H1 (cell line): ENCODE measurements around the gene CD96. TPM values are rescaled to one million over a fixed set of nuclear protein-coding genes. Genes with fewer than 3 reads are reported as not detected.

Experiments used
- CTCF ChIA-PET: fragments of 300-600 bp; sonication (Branson Sonifier 250); formaldehyde crosslinking; loops from one replicate; lab custom pipeline; 2021; ENCODE audit not compliant: partially characterized antibody; lab: Charles Lee
- POLR2A ChIA-PET: fragments of 300-600 bp; sonication (Branson Sonifier 250); formaldehyde crosslinking; loops from one replicate; lab custom pipeline; 2021; ENCODE audit warnings: inconsistent platforms; ENCODE audit not compliant: partially characterized antibody; lab: Charles Lee
- DNase-seq, 2 experiments: peaks; one replicate each; pipeline versions ENCODE4 v3.0.0 to v3.0.0-alpha.2; 2010 to 2022; ENCODE audit warnings: low spot score in 2 of 2, low read depth in 1 of 2, mixed read lengths in 1 of 2
- FAIRE-seq: peaks from 2 replicates; lab custom pipeline; 2011; peaks lifted over from hg19 to GRCh38; lab: Jason Lieb, UNC
- H2AFZ ChIP-seq: 2 replicates; pipeline ENCODE4 v1.8.1; 2012; ENCODE audit warnings: low read length, inconsistent platforms
- H2AK5ac ChIP-seq: 2 replicates; pipeline ENCODE4 v1.6.1; 2013; ENCODE audit warnings: low read depth, low read length
- H2BK120ac ChIP-seq: replicated peaks from 2 replicates; pipeline ENCODE3; 2013; ENCODE audit warnings: low read depth, low read length, inconsistent platforms
- H2BK12ac ChIP-seq: 2 replicates; pipeline ENCODE4 v1.6.1; 2013; ENCODE audit warnings: low read depth, low read length
- H2BK15ac ChIP-seq: 2 replicates; pipeline ENCODE4 v1.6.1; 2013; ENCODE audit warnings: low read length
- H2BK20ac ChIP-seq: 2 replicates; pipeline ENCODE4 v1.6.1; 2013; ENCODE audit warnings: low read length
- H2BK5ac ChIP-seq: 2 replicates; pipeline ENCODE4 v1.6.1; 2013; ENCODE audit warnings: low read depth, low read length
- H3K14ac ChIP-seq: 2 replicates; pipeline ENCODE4 v1.6.1; 2013; ENCODE audit warnings: inconsistent platforms; ENCODE audit not compliant: insufficient read length
- H3K18ac ChIP-seq: 2 replicates; pipeline ENCODE4 v1.6.1; 2013; ENCODE audit warnings: low read length; ENCODE audit errors: extremely low read depth
- H3K23ac ChIP-seq: 2 replicates; pipeline ENCODE4 v1.6.1; 2013; ENCODE audit warnings: inconsistent platforms; ENCODE audit not compliant: insufficient read length
- H3K23me2 ChIP-seq: 2 replicates; pipeline ENCODE4 v1.6.1; 2013; ENCODE audit warnings: low read depth, low read length
- H3K27ac ChIP-seq: 2 replicates; pipeline ENCODE4 v1.6.1; 2011; ENCODE audit warnings: low read depth, low read length, inconsistent platforms
- H3K27me3 ChIP-seq, 4 experiments: replicated peaks in 1 of 4; 1 replicate in 1 of 4; 2 replicates in 3 of 4; pipeline versions ENCODE4 v1.6.1 to v1.8.1; 2011 to 2013; ENCODE audit warnings: low read length in 3 of 4, mild to moderate bottlenecking in 3 of 4, inconsistent platforms in 2 of 4, mixed read lengths in 2 of 4, moderate library complexity in 1 of 4; ENCODE audit not compliant: control insufficient read depth in 3 of 4, insufficient read depth in 3 of 4; ENCODE audit errors: extremely low read depth in 1 of 4
- H3K36me3 ChIP-seq, 4 experiments: 2 replicates each; pipeline versions ENCODE4 v1.6.1 to v1.8.1; 2011 to 2013; ENCODE audit warnings: mild to moderate bottlenecking in 4 of 4, low read length in 3 of 4, moderate library complexity in 2 of 4, control low read depth in 1 of 4, inconsistent platforms in 1 of 4; ENCODE audit not compliant: insufficient read depth in 4 of 4, control insufficient read depth in 2 of 4
- H3K4ac ChIP-seq: replicated peaks from 2 replicates; pipeline ENCODE3; 2013; ENCODE audit warnings: low read length, low read depth, mixed read lengths, inconsistent platforms; ENCODE audit not compliant: insufficient read length
- H3K4me1 ChIP-seq, 4 experiments: replicated peaks in 1 of 4; 1 replicate in 1 of 4; 2 replicates in 3 of 4; pipeline versions ENCODE4 v1.6.1 to v1.8.1; 2011 to 2013; ENCODE audit warnings: low read length in 3 of 4, inconsistent platforms in 2 of 4, mixed read lengths in 1 of 4; ENCODE audit not compliant: insufficient read depth in 4 of 4, control insufficient read depth in 3 of 4
- H3K4me2 ChIP-seq, 2 experiments: 2 replicates each; pipeline versions ENCODE4 v1.6.1 to v1.8.1; 2011 to 2013; ENCODE audit warnings: low read depth in 2 of 2, low read length in 2 of 2, control low read depth in 1 of 2, inconsistent platforms in 1 of 2, mild to moderate bottlenecking in 1 of 2; ENCODE audit not compliant: insufficient read depth in 1 of 2
- H3K4me3 ChIP-seq, 4 experiments: fragments of 200-600, 300-600 bp in 1 of 4; sonication (generic), shearing (Covaris generic), sonication (Bioruptor Twin) in 1 of 4; 2 replicates each; pipeline versions ENCODE4 v1.5.1 to v1.8.1; 2011 to 2016; ENCODE audit warnings: low read length in 4 of 4, low read depth in 3 of 4, control low read depth in 2 of 4, inconsistent platforms in 2 of 4, mild to moderate bottlenecking in 2 of 4, mixed read lengths in 1 of 4, moderate library complexity in 1 of 4; ENCODE audit not compliant: insufficient read depth in 2 of 4; ENCODE audit errors: extremely low read depth in 1 of 4
- H3K56ac ChIP-seq: replicated peaks from 2 replicates; pipeline ENCODE3; 2013; ENCODE audit warnings: low read depth, mild to moderate bottlenecking, mixed read lengths, low read length, inconsistent platforms; ENCODE audit not compliant: insufficient read length
- H3K79me1 ChIP-seq: 2 replicates; pipeline ENCODE4 v1.6.1; 2013; ENCODE audit warnings: low read depth, low read length, control low read depth
- H3K79me2 ChIP-seq, 2 experiments: 2 replicates each; pipeline versions ENCODE4 v1.6.1 to v1.8.1; 2012 to 2013; ENCODE audit warnings: low read length in 2 of 2, mild to moderate bottlenecking in 2 of 2, inconsistent platforms in 1 of 2; ENCODE audit not compliant: insufficient read depth in 2 of 2, control insufficient read depth in 1 of 2
- H3K9ac ChIP-seq, 4 experiments: replicated peaks in 1 of 4; 1 replicate in 1 of 4; 2 replicates in 3 of 4; pipeline versions ENCODE4 v1.6.1 to v1.8.1; 2011 to 2013; ENCODE audit warnings: low read depth in 3 of 4, low read length in 3 of 4, control low read depth in 2 of 4, mild to moderate bottlenecking in 2 of 4, moderate library complexity in 2 of 4, inconsistent platforms in 1 of 4; ENCODE audit errors: extremely low read depth in 1 of 4
- H3K9me3 ChIP-seq, 2 experiments: 2 replicates each; pipeline versions ENCODE4 v1.6.1 to v1.8.1; 2012 to 2013; ENCODE audit warnings: mild to moderate bottlenecking in 2 of 2, moderate library complexity in 2 of 2, control low read depth in 1 of 2, inconsistent platforms in 1 of 2, low read depth in 1 of 2, low read length in 1 of 2, mixed read lengths in 1 of 2; ENCODE audit not compliant: insufficient read depth in 2 of 2
- H4K20me1 ChIP-seq, 2 experiments: replicated peaks in 1 of 2; 2 replicates each; pipeline versions ENCODE3 to v1.8.1; 2011 to 2013; ENCODE audit warnings: inconsistent platforms in 2 of 2, low read length in 2 of 2, mild to moderate bottlenecking in 1 of 2; ENCODE audit not compliant: insufficient read depth in 2 of 2, control insufficient read depth in 1 of 2
- H4K5ac ChIP-seq: 2 replicates; pipeline ENCODE4 v1.6.1; 2013; ENCODE audit warnings: low read length, low read depth, mixed read lengths, inconsistent platforms; ENCODE audit not compliant: insufficient read length
- H4K8ac ChIP-seq: 2 replicates; pipeline ENCODE4 v1.8.0; 2013; ENCODE audit warnings: mild to moderate bottlenecking, moderate library complexity, low read length, inconsistent platforms; ENCODE audit not compliant: insufficient read depth; ENCODE audit errors: extremely low read depth
- H4K91ac ChIP-seq: replicated peaks from 2 replicates; pipeline ENCODE3; 2013; ENCODE audit warnings: low read length, mixed read lengths, inconsistent platforms; ENCODE audit not compliant: insufficient read length
- WGBS, 2 experiments: shearing (Covaris generic) in 1 of 2; methylation state at CpG; one replicate each; pipeline versions ENCODE4 v1.1.6 to v1.1.7; 2013 to 2015; ENCODE audit warnings: low lambda C conversion rate in 2 of 2, mixed read lengths in 2 of 2, inconsistent platforms in 1 of 2, low coverage in 1 of 2, missing lambda C conversion rate in 1 of 2; ENCODE audit not compliant: insufficient replicate concordance in 2 of 2, insufficient coverage in 1 of 2, insufficient read length in 1 of 2; ENCODE audit errors: extremely low coverage in 1 of 2, missing lambda C conversion rate in 1 of 2; 5-methylcytosine and 5-hydroxymethylcytosine counted together
- polyA plus RNA-seq, 7 experiments: library from polyadenylated mRNA; depleted of rRNA in 3 of 7; stranded (reverse) in 5 of 7; unstranded in 2 of 7; fragments of >200 nt in 5 of 7; fragments of 200-250 nt in 2 of 7; gene quantifications; 1 replicate in 5 of 7; 2 replicates in 1 of 7; 4 replicates in 1 of 7; pipeline versions ENCODE4 v1.2.1 to v1.2.3, GENCODE V29; 2011 to 2013; ENCODE audit warnings: missing spikeins in 2 of 7, mixed read lengths in 2 of 7
- total RNA-seq: library from RNA; stranded (reverse); fragmentation: NEBNext Ultra II Directional; extraction: Animal tissue kit (Norgen Biotek cat#: 25700); gene quantifications from 2 replicates; pipeline ENCODE4 v1.2.1, GENCODE V29; 2021

The CD96 gene
- total and polyA plus RNA-seq, 2 of the 8 experiments (the other 6 are each of a cell fraction or from before 2014, with no cell fraction given) = not detected

DNA sequence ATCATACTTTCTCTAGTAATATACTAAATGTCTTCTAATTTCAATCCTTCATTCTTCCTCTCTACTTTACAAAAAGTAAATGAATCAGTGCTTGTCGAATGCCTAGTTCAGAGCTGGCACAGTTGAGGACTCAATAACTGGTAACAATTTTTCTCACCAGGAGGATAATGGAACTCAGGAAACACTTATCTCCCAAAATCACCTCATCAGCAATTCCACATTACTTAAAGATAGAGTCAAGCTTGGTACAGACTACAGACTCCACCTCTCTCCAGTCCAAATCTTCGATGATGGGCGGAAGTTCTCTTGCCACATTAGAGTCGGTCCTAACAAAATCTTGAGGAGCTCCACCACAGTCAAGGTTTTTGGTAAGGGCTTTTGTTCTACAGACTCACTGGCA, 36.9 kb downstream of the CD96 start:
- H3K79me2 ChIP-seq = no peaks in the 10 kb centered on the region
- no peak overlapping the region for H4K91ac ChIP-seq
- H4K20me1 ChIP-seq = no peaks in the 10 kb centered on the region
- H3K27ac ChIP-seq = no peak overlapping the region
- ChIA-PET POLR2A (no interaction called here), CTCF (interaction anchor here (1.3 to 3.1 kb wide), 10 partner anchors 11 to 138 kb away, joined by 3 to 27 read pairs (median 6); no protein-coding TSS in a partner anchor)
- no peak overlapping the region for H3K9ac ChIP-seq
- no peak overlapping the region for H2BK120ac ChIP-seq
- no peaks in the 10 kb centered on the region for H3K79me1 ChIP-seq
- no peak overlapping the region for H2AK5ac ChIP-seq
- H3K18ac ChIP-seq = no peak overlapping the region
- H3K56ac ChIP-seq = no peak overlapping the region
- H3K23me2 ChIP-seq = no peaks in the 10 kb centered on the region
- no peak overlapping the region for H3K4me2 ChIP-seq
- no peak overlapping the region for H2BK15ac ChIP-seq
- H3K4ac ChIP-seq = no peak overlapping the region
- H2AFZ ChIP-seq = no peak overlapping the region
- H3K9me3 ChIP-seq = peaks cover 0 to 7% of the 10 kb centered on the region in 2 experiments; a peak in 1 of 4 replicates
- DNase-seq (no peak), FAIRE-seq (no peak)
- no peaks in the 10 kb centered on the region for H3K4me1 ChIP-seq
- H3K14ac ChIP-seq = no peak overlapping the region
- no peak overlapping the region for H4K5ac ChIP-seq
- no peak overlapping the region for H2BK5ac ChIP-seq
- 94% methylated on average over 4 of the region's 4 CpGs; no CpG with 5 or more reads in 1 of the 2 experiments for WGBS, 2 experiments
- H2BK12ac ChIP-seq = no peak overlapping the region
- H3K27me3 ChIP-seq = no peaks in the 10 kb centered on the region
- no peaks in the 10 kb centered on the region for H3K36me3 ChIP-seq
- H4K8ac ChIP-seq = no peak overlapping the region
- H3K4me3 ChIP-seq = no peak overlapping the region
- no peak overlapping the region for H3K23ac ChIP-seq
- no peak overlapping the region for H2BK20ac ChIP-seq
